Progenitor cell of endocrine pancreas (in vitro differentiated cells): Measurements from ENCODE around the gene BCL2L11. TPM values are rescaled to one million over a fixed set of nuclear protein-coding genes. Genes with fewer than 3 reads are reported as not detected.

Experiments used
- DNase-seq: peaks from one replicate; pipeline ENCODE4 v3.0.0; 2021; ENCODE audit warnings: low spot score; ENCODE audit not compliant: unreplicated experiment
- H3K27ac Mint-ChIP-seq: 2 replicates; pipeline ENCODE4 v1.8.0; 2021; ENCODE audit warnings: mild to moderate bottlenecking, moderate library complexity, mixed read lengths
- H3K27me3 Mint-ChIP-seq: 2 replicates; pipeline ENCODE4 v1.8.0; 2021; ENCODE audit warnings: mixed read lengths
- H3K36me3 Mint-ChIP-seq: 2 replicates; pipeline ENCODE4 v1.8.0; 2022; ENCODE audit warnings: mixed read lengths; ENCODE audit not compliant: insufficient read depth
- H3K4me1 Mint-ChIP-seq: 2 replicates; pipeline ENCODE4 v1.8.0; 2021; ENCODE audit warnings: low read depth, mixed read lengths
- H3K4me3 Mint-ChIP-seq: 2 replicates; pipeline ENCODE4 v1.8.0; 2021; ENCODE audit warnings: low read depth, mild to moderate bottlenecking, moderate library complexity, mixed read lengths
- H3K9me3 Mint-ChIP-seq: 2 replicates; pipeline ENCODE4 v1.8.0; 2021; ENCODE audit warnings: low read depth, mixed read lengths
- total RNA-seq: library from RNA; stranded (reverse); gene quantifications from 2 replicates; pipeline ENCODE4 v1.2.1, GENCODE V29; 2021
- TF ChIP-seq, protein P1 (sequence below): fragments of 200-600 bp; sonication (generic); IDR thresholded peaks from one replicate; pipeline ENCODE4 v1.5.0; 2021; ENCODE audit warnings: antibody characterized with exemption, mild to moderate bottlenecking; ENCODE audit not compliant: unreplicated experiment

BCL2L11 gene
- total RNA-seq, 1 donor from 2014 or later = 27.7 TPM

DNA sequence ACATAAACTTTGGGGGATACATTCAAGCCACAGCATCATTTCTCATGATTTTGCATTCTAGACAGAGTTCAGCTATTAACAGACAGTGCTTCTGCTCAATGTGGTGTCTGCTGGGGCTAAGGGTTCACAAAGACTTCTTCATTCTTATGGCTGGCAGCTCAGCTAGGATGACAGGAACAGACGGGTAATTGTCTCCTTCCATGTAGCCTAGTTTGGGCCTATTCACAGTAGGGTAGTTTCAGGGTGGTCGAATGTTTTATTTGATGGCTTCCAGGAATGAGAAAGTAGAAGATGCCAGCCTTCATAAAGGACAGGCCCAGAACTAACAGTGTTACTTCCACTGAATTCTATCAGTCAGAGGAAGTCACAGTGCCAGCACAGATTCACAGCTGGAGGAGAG lies 26.0 kb upstream of the BCL2L11 start:
- Mint-ChIP-seq H3K4me1 (peaks cover 7% of the 10 kb centered on the region), H3K27ac (no peak overlapping the region), H3K9me3 (no peaks in the 10 kb centered on the region), H3K4me3 (no peak overlapping the region), H3K36me3 (no peaks in the 10 kb centered on the region), H3K27me3 (peaks cover 7% of the 10 kb centered on the region)
- TF ChIP-seq, protein P1, sequence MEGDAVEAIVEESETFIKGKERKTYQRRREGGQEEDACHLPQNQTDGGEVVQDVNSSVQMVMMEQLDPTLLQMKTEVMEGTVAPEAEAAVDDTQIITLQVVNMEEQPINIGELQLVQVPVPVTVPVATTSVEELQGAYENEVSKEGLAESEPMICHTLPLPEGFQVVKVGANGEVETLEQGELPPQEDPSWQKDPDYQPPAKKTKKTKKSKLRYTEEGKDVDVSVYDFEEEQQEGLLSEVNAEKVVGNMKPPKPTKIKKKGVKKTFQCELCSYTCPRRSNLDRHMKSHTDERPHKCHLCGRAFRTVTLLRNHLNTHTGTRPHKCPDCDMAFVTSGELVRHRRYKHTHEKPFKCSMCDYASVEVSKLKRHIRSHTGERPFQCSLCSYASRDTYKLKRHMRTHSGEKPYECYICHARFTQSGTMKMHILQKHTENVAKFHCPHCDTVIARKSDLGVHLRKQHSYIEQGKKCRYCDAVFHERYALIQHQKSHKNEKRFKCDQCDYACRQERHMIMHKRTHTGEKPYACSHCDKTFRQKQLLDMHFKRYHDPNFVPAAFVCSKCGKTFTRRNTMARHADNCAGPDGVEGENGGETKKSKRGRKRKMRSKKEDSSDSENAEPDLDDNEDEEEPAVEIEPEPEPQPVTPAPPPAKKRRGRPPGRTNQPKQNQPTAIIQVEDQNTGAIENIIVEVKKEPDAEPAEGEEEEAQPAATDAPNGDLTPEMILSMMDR = no peak
- DNase-seq = no peak

GRCh38 chr2:111095434-111095833 lies 25.3 kb upstream of the BCL2L11 start:
- TF ChIP-seq, protein P1 = no peak
- Mint-ChIP-seq H3K4me1 (peaks cover 12% of the 10 kb centered on the region), H3K36me3 (no peaks in the 10 kb centered on the region), H3K9me3 (no peaks in the 10 kb centered on the region), H3K27me3 (peaks cover 4% of the 10 kb centered on the region), H3K27ac (no peak overlapping the region), H3K4me3 (no peak overlapping the region)
- no peak for DNase-seq

- H3K4me3 Mint-ChIP-seq = no peak overlapping the region
- H3K9me3 Mint-ChIP-seq = no peaks in the 10 kb centered on the region
- TF ChIP-seq, protein P1 = no peak
- DNase-seq = no peak
- no peaks in the 10 kb centered on the region for H3K36me3 Mint-ChIP-seq
- peaks cover 4% of the 10 kb centered on the region for H3K27me3 Mint-ChIP-seq
- no peak overlapping the region for H3K27ac Mint-ChIP-seq
- peaks cover 12% of the 10 kb centered on the region for H3K4me1 Mint-ChIP-seq
Measured at GRCh38 chr2:111099402-111099801, 21.3 kb upstream of the BCL2L11 start.

DNA sequence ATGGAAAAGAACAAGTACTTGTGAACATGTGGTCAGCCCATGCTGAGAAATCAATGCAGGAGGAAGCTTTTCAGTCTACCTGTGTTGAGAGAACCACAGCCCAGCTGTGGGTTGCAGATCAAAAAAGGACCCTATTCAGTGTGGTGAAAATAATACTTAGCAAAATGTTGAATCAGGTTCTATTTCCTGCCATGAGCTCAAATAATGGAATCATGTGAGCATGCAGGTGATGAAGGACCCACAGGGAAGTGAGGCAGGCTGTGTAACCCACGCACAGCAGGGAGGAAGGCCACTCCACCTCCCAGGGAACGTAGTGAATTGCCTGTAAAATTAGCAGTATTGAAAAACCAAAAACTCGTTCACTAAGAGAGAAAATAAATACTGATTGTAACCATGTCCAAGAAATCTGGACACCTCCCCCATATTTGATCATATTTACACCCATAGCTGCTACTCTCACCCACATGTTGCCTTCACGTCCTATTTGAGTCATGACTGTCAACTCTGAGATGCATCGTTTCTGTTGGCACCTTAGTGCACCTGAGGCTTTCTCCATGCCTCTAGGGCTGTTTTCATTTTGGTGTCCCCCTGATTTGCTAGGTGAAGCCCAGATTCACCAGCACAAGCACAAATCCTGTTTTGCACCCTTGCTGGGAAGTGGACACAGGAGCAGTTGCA lies 20.5 kb upstream of the BCL2L11 start:
- Mint-ChIP-seq H3K27ac (no peak overlapping the region), H3K4me1 (peaks cover 12% of the 10 kb centered on the region), H3K27me3 (no peaks in the 10 kb centered on the region), H3K4me3 (no peak overlapping the region), H3K36me3 (no peaks in the 10 kb centered on the region), H3K9me3 (no peaks in the 10 kb centered on the region)
- DNase-seq = no peak
- TF ChIP-seq, protein P1 = no peak

DNA sequence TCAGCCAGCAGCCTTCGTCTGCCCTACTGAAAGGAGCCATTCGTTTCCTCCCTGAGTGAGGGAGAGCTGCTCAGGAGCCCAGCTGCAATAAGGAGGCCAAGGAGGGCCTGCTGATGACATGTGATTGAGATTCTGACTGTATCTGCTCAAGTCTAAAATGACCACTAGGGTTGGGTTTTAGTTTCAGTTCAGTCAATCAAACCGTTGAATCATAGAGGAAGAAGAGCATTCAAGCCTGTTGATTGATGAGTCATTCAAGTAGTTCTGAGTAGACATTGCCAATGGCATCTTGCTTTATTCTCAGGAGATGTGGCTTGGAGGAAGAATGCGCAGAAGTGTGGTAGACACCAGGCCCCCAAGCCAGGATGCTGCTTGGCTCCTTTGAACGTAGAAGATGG lies 19.9 kb upstream of the BCL2L11 start:
- Mint-ChIP-seq H3K4me1 (peaks cover 12% of the 10 kb centered on the region), H3K9me3 (no peaks in the 10 kb centered on the region), H3K27me3 (no peaks in the 10 kb centered on the region), H3K4me3 (no peak overlapping the region), H3K27ac (no peak overlapping the region), H3K36me3 (no peaks in the 10 kb centered on the region)
- TF ChIP-seq, protein P1 = no peak
- DNase-seq = no peak
